GM12891 (cell line): ENCODE data around the gene CATSPER2.
"Not testable (repeated sequence)": the region's sequence is repeated elsewhere in the genome, so short reads cannot be mapped to it uniquely, and the experiment has no call there.

Source experiments
- PAX5 ChIP-seq: IDR thresholded peaks from 2 replicates; pipeline ENCODE4 v1.6.1; 2011; ENCODE audit warnings: low read length, moderate library complexity, mild to moderate bottlenecking; ENCODE audit not compliant: insufficient read depth, severe bottlenecking
- POLR2A ChIP-seq: IDR thresholded peaks from 2 replicates; pipeline ENCODE4 v1.6.1; 2011; ENCODE audit warnings: low read depth, low read length, control low read depth
- POLR2AphosphoS5 ChIP-seq: IDR thresholded peaks from 2 replicates; pipeline ENCODE4 v1.6.1; 2011; ENCODE audit warnings: low read depth, low read length, control low read depth
- SPI1 ChIP-seq: IDR thresholded peaks from 2 replicates; pipeline ENCODE4 v1.6.1; 2011; ENCODE audit warnings: low read depth, low read length, control low read depth
- TAF1 ChIP-seq: IDR thresholded peaks from 2 replicates; pipeline ENCODE4 v1.6.1; 2011; ENCODE audit warnings: low read depth, low read length, control low read depth

DNA sequence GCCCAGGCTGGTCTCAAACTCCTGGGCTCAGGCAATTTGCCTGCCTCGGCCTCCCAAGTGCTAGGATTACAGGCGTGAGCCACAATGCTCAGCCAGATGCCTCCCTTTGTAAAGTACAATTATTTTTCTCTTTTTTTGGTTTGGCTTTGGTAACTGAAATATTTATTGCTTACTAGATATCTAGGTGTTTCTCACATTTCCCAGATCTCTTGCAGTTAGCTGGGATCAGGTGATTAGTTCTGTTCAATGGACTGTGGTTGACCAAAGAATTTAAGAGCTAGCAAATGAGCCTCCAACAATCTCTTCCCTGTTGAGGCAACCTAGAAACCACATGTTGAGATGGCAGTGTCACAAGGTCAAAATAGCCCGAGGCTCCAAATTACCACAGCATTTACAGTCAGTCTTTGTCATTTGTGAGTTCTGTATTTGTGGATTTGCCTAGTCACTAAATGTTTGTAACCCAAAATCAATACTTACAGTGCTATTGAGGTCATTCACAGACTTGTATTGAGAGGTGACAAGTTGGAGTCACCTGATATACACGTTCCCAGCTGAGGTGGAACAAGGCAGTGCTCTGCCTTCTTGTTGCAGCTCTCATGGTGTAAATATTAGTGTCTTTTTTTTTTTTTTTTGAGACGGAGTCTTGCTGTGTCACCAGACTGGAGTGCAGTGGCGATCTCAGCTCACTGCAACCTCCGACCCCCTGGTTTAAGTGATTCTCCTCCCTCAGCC is 26.4 kb downstream of the CATSPER2 start:
- TF ChIP-seq TAF1, POLR2A, POLR2AphosphoS5, SPI1, PAX5: not testable (repeated sequence)
